Measurements from ENCODE around the gene COL12A1.

The COL12A1 gene

GRCh38 chr6:75176076-75176582 is 29.7 kb downstream of the COL12A1 start:
- DNase-seq (ENCODE audit: low spot score), result no peak

- DNase-seq (ENCODE audit: low spot score), result no peak
Observed at GRCh38 chr6:75171986-75172385, 33.9 kb downstream of the COL12A1 start.

GRCh38 chr6:75171567-75171966 is 34.3 kb downstream of the COL12A1 start:
- no peak for DNase-seq (ENCODE audit: low spot score)

DNA sequence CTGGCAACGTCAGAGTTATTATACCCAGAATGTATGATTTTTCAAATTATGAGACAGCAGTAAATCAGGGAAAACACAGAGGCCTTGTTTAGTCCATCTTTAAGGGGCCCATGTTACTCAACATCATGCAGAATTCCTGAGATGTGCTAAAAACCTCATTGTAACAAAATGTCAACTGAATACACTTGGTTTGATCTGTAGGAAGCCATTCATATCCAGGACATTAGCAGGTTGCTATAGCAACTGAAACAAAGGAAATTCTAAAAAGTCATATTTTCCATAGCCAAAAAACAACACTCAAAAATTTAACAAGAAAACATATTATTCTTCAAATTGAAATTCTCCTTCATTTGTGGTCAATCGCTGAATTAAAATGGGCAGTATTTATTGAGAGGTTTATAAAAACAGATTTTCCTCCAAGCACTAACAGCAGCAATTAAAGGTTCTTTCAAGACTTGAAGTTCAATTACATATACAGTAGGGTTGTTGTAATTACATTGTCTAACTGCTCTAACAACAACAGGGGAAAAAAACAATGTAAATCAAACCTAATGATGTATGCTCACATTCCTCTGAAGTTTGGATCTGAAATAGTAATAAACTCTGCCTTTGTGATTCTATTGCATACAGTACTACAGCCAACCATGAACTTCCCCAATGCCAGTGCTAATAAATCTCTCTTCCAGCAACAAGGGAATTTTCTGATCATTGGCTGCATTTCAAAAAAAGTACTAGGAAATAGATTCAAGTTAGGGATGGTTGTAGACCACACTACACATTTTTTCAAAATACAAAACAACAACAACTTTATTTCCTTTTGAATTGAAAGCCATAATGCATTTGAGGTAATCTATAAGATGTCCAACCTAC is 34.9 kb downstream of the COL12A1 start:
- DNase-seq (ENCODE audit: low spot score), result no peak

DNA sequence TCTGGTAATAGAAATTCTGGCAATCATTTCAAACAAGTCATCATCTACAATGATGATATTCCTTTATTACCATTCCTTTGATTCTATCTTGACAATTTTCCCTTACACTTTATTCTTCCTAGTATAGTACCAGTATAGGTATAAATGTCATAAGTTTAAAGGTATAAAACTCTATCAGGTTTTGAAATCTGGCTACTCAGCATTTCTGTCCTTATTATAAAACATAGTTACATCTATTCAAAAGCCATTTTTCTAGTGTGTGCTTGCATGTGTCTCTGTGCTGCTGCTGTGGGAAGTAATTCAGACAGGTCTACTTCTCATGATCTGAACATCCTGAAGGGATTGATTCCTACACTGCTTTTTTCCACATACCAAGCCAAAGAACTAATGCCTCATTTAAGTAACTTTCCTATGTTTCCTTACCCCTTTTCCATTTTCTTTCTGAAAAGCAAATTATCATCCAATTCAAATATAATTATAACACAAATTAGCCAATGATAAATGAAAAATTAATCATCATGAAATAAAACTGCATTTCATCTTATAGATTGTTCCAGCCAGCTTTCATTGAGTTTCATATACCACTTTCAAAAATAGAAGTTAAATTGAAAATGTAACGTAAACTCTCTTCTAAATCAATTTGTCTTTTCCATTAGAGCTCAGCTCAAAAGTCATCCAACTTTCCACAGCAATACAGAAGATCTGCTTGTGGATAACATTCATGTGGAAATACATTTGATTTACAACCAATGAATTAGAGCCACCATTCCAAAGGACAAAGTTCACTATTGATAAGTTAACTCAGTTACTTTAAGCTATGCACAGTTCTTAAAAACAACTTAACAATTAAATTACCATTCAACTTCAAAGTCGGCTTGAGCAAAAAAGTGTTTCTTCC is 35.9 kb downstream of the COL12A1 start:
- DNase-seq (ENCODE audit: low spot score), result no peak

DNA sequence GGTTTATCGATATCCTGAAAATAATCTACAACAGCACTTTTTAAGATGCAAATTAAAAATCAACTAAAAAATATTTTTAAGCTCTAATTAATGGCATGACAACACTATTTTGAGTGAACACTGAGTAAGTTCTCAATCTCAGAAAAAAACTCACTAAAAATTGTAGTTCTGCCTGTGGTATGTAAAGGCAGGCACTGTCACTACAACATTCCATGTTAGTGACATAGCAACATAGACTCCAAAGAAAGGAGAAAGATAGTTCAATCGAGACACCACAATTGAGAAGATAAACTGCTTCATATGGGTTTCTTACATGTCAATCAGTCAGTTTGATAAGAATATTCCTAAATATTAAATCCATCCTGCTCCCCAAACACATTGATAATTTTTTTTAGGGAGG is 38.0 kb downstream of the COL12A1 start:
- DNase-seq (ENCODE audit: low spot score), result no peak

GRCh38 chr6:75167325-75167724 is 38.5 kb downstream of the COL12A1 start:
- no peak for DNase-seq (ENCODE audit: low spot score)

DNA sequence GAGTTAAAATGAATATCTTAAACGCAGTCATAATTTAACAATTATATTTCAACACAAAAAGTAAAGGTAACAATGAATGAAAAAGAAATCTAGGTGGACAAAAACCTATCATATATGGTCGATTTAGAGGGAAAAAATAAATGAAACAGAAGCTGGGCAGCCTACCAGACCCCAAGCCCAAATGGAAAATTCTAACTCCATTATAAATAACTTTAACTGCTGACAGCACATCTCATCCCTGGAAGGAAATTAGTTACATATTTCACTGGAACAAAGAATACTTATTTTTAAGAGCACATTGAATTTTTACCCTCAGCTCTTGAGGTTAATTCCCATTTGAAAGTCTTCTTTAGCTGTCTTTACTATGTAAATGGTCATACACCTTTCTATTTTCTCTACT is 39.1 kb downstream of the COL12A1 start:
- DNase-seq (ENCODE audit: low spot score), result no peak

GRCh38 chr6:75166236-75166635 is 39.6 kb downstream of the COL12A1 start:
- no peak for DNase-seq (ENCODE audit: low spot score)

GRCh38 chr6:75158176-75158575 is 47.7 kb downstream of the COL12A1 start:
- DNase-seq (ENCODE audit: low spot score), result no peak

DNA sequence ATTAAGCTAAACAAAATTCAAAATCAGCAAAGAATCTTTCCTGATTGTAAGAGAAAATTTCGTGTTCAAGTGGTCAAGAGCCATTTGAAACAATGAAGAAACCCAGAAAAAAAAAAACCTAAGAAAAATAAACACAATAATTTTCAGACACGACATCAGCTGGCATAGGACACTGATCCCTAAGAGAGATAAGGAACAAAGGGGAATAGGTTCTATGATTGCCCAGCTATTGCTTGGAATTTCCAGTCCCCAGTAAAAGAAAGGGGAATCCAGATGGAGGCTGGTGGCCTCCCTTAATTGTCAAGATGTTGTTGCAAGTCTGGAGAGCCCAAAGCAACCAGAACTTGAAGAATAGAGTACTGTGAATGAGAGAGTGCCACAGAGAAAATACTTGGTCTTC is 48.5 kb downstream of the COL12A1 start:
- DNase-seq (ENCODE audit: low spot score), result no peak

- no peak for DNase-seq (ENCODE audit: low spot score)
Observed at GRCh38 chr6:75156186-75156878, 49.5 kb downstream of the COL12A1 start.

DNA sequence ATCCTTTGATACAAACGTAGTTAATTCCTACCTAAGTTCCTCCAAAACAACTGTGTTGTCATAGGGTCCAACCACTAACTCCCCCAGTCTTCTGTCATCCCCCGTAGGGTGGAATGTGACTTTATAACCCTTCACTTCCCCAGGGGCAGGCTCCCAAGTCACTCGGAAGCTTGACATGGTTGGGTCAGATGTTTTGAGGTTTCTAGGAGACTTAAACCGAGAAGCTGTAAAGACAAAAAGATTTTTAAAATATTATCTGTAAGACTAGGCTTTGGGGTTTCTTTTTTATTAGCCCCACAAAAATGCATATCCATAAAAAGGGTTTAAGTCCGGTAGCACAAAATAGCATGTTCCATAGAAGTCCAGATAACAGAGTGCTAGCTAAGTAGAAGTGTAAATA is 50.2 kb downstream of the COL12A1 start:
- no peak for DNase-seq (ENCODE audit: low spot score)

GRCh38 chr6:75154973-75155372 is 50.9 kb downstream of the COL12A1 start:
- no peak for DNase-seq (ENCODE audit: low spot score)

GRCh38 chr6:75150685-75151412 is 55.0 kb downstream of the COL12A1 start:
- DNase-seq (ENCODE audit: low spot score), result no peak

- no peak for DNase-seq (ENCODE audit: low spot score)
Observed at GRCh38 chr6:75149696-75150095, 56.2 kb downstream of the COL12A1 start.

- DNase-seq (ENCODE audit: low spot score), result peak; percentile 32
Observed at GRCh38 chr6:75149240-75149639, 56.6 kb downstream of the COL12A1 start.

DNA sequence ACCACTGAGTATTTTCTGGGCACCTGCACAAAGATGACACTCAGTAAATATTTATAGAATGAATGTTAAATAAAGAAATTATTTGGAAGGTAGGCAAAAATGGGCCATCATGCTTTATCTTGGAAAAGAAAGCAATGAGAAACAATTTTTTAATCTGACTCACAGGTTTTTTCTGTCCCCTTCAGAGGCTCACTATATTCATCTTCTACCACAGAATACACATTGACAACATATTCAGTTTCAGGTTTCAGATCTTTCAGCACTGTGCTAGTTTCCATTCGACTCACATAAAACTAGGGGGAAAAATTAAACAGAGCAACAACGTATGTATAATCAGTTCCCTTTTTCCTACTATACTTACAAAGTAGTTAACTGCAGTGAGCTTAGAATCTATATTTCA is 58.3 kb downstream of the COL12A1 start:
- DNase-seq (ENCODE audit: low spot score), result no peak

DNA sequence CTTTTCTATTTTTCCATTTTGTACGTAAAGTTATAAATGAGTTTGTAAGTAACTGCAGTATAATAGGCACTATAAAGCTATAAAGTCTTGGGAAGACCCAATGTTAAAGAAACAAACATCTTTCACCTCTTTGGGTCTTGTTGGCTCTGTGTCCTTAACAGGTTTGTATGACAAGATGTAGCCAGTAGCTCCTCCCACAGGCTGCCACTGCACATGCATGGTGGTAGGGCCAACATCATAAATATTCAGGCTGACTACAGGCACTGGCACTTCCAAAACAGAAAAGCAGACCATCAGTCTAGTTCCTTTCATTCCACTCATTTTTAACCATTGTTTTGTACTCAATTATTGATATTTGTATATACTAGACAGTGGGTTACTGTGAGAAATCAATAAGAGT is 59.9 kb downstream of the COL12A1 start:
- no peak for DNase-seq (ENCODE audit: low spot score)

DNA sequence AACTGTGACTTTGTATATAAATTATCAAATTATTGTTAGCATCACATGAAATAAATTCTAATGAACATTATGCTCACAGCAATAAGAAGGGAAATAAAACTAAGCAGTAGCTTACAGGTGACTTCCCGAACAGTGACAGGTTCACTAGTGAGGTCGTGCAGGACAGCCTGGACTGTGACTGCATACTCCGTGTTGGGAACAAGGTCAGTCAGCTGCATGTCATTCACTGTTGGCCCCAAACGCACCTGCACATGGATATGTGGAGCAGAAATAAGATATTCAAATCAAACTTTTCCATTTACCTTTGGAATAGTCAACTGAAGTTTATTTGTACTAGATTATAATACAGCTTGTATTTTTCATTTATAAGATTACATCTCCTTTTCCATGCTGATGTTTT is 60.6 kb downstream of the COL12A1 start:
- DNase-seq (ENCODE audit: low spot score), result no peak

DNA sequence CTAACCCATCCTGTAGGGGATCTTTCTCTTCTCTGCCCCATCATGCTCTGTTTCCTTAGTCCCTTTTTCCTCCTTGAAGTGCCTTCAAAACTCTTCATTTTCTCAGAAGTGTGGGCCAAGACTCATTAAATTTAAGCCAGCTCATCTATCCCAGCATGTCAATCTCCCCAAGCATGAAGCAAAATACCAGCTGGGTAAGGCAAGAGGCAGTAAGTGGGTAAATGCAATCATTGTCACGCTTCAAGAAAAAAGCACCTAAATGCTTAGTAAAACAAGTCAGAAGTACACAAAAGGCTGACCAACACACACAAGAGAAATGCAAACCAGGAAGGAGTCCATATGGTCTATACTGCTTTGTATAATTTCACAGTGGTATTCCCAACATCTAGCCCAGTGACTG is 61.5 kb downstream of the COL12A1 start:
- no peak for DNase-seq (ENCODE audit: low spot score)

DNA sequence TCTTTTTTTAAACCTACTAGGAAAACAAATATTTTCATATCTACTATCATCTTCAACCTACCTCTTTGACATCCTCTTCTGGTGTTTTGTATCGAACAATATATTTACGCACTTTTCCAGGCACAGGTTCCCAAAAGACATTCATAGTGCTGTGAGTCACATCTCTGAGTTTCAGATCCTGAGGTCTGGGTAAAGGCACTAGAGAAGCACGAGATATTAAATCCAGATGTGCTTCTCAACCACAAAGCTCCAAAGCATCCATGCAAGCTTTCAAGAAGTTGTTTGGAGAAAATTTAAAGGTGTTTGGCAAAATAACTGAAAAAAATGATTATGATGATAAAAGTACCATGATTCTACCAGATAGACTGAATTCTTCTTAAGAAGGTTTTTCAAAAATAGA is 62.7 kb downstream of the COL12A1 start:
- no peak for DNase-seq (ENCODE audit: low spot score)

Data from Ammon's horn (tissue), 1 donor.